ENCODE measurements around the gene EXOC6. TPM values are rescaled to one million over a fixed set of nuclear protein-coding genes. Genes with fewer than 3 reads are reported as not detected.
A peak's percentile ranks its signal among the peaks of the same experiment; 100 is the strongest.

The EXOC6 gene
- total RNA-seq, 1 experiment from 2014 or later: 19.2 TPM

DNA sequence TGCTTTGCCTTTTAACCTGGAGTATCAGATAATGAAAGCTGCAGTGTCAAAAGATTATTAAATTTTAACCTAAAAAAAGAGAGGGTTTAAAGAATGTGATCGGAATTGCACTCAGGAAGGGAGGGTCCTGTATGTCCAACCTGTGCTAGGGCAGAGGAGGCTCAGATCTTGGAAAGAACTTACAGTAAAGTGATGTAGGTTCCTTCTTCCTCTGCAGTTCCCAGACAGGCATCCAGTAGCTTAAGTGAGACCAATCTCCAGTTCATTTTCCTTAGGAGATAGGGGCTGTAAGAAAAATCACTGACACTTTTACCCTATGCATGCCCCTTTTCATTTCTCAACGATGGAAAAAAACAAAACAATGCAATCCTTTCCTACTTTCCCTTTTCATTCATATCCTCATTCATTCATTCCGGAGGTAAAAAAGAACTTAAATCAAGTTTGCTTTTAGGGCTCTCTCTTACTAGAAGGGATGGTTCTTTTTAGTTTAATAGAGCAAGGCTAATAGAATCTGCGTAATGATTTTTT lies 28.3 kb downstream of the EXOC6 start:
- Mint-ChIP-seq H3K4me1 (ENCODE audit: low read depth, unreplicated experiment) (peaks cover 28% of the 10 kb centered on the region), H3K27me3 (ENCODE audit: unreplicated experiment) (no peaks in the 10 kb centered on the region), H3K4me3 (ENCODE audit: low read depth, unreplicated experiment) (no peak overlapping the region), H3K36me3 (ENCODE audit: insufficient read depth, unreplicated experiment) (no peaks in the 10 kb centered on the region), H3K9me3 (ENCODE audit: low read depth, unreplicated experiment) (no peaks in the 10 kb centered on the region), H3K27ac (ENCODE audit: unreplicated experiment) (peak overlapping the region; percentile 42)
- TF ChIP-seq, protein P1, sequence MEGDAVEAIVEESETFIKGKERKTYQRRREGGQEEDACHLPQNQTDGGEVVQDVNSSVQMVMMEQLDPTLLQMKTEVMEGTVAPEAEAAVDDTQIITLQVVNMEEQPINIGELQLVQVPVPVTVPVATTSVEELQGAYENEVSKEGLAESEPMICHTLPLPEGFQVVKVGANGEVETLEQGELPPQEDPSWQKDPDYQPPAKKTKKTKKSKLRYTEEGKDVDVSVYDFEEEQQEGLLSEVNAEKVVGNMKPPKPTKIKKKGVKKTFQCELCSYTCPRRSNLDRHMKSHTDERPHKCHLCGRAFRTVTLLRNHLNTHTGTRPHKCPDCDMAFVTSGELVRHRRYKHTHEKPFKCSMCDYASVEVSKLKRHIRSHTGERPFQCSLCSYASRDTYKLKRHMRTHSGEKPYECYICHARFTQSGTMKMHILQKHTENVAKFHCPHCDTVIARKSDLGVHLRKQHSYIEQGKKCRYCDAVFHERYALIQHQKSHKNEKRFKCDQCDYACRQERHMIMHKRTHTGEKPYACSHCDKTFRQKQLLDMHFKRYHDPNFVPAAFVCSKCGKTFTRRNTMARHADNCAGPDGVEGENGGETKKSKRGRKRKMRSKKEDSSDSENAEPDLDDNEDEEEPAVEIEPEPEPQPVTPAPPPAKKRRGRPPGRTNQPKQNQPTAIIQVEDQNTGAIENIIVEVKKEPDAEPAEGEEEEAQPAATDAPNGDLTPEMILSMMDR (IDR thresholded peaks at IDR 0.05; ENCODE audit: unreplicated experiment): no peak
- BruUV-seq (replicated peaks): no TSS peak
- intact Hi-C loops (cut with micrococcal nuclease; ENCODE audit: unreplicated experiment): no loop called here
- no peak for DNase-seq
- CTCF ChIA-PET: interaction anchor here (0.8 kb wide), 1 partner anchor 34 kb away, joined by 4 read pairs; no protein-coding TSS in a partner anchor

DNA sequence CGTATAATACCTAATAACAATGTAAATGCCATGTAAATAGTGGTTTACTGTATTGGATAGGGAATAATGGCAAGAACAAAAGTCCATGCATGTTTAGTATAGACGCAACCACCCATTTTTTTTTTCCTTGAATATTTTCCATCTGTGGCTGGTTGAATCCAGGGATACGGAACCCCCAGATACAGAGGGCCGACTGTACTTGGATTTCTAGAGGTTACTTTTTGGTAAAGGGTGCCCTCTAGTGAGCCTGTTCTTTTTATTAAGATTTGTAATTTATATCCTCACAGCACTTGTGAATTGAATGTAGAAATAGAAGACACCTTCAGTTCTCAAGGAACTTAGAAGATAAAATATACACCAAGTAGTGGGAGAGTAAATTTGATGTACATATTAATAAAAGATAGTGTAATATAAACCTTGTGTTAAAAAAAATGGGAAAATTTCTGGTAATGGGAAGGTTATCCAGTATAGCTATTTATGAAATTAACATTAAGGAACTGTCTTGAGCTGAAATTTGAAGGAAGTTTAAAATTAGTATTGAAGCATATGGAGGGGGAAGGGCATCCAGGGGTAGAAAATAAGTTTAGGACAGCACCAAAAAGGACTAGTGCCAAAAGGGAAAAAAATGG lies 32.0 kb downstream of the EXOC6 start:
- CTCF ChIA-PET: interaction anchor here (0.8 kb wide), 1 partner anchor 37 kb away, joined by 3 read pairs; no protein-coding TSS in a partner anchor
- Mint-ChIP-seq H3K27ac (ENCODE audit: unreplicated experiment) (no peak overlapping the region), H3K4me1 (ENCODE audit: low read depth, unreplicated experiment) (peaks cover 22% of the 10 kb centered on the region), H3K4me3 (ENCODE audit: low read depth, unreplicated experiment) (no peak overlapping the region), H3K27me3 (ENCODE audit: unreplicated experiment) (no peaks in the 10 kb centered on the region), H3K36me3 (ENCODE audit: insufficient read depth, unreplicated experiment) (no peaks in the 10 kb centered on the region), H3K9me3 (ENCODE audit: low read depth, unreplicated experiment) (no peaks in the 10 kb centered on the region)
- no TSS peak for BruUV-seq (replicated peaks)
- DNase-seq: peak; percentile 19
- TF ChIP-seq, protein P1 (IDR thresholded peaks at IDR 0.05; ENCODE audit: unreplicated experiment): peak; percentile 49
- intact Hi-C loops (cut with micrococcal nuclease; ENCODE audit: unreplicated experiment): loop anchor here (2.0 to 10.0 kb wide), 2 partner anchors 38 to 366 kb away; no protein-coding TSS in a partner anchor

DNA sequence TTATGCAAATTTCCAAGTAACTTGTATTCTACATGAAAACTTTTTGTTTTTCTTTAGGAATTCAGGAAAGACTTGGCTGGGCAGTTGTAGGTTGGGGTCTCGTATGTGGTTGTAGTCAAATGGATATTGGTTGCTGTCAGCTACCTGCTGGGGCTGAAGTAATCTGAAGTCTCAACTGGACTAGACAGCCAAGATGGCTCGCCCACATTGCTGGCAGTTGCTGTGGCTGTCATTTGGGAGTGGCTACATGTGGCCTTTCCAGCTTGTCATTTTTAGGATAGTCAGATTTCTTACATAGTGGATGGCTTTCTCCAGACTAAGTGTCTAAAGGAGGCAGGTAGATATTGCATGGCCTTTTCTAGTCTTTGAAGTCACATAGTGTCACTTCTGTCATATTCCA lies 32.6 kb downstream of the EXOC6 start:
- Mint-ChIP-seq H3K27me3 (ENCODE audit: unreplicated experiment) (no peaks in the 10 kb centered on the region), H3K36me3 (ENCODE audit: insufficient read depth, unreplicated experiment) (no peaks in the 10 kb centered on the region), H3K27ac (ENCODE audit: unreplicated experiment) (no peak overlapping the region), H3K4me1 (ENCODE audit: low read depth, unreplicated experiment) (peaks cover 22% of the 10 kb centered on the region), H3K4me3 (ENCODE audit: low read depth, unreplicated experiment) (no peak overlapping the region), H3K9me3 (ENCODE audit: low read depth, unreplicated experiment) (no peaks in the 10 kb centered on the region)
- TF ChIP-seq, protein P1 (IDR thresholded peaks at IDR 0.05; ENCODE audit: unreplicated experiment): no peak
- no peak for DNase-seq
- intact Hi-C loops (cut with micrococcal nuclease; ENCODE audit: unreplicated experiment): loop anchor here (2.0 to 10.0 kb wide), 2 partner anchors 38 to 366 kb away; no protein-coding TSS in a partner anchor
- CTCF ChIA-PET: interaction anchor here (0.8 kb wide), 1 partner anchor 38 kb away, joined by 3 read pairs; no protein-coding TSS in a partner anchor
- BruUV-seq (replicated peaks): no TSS peak

DNA sequence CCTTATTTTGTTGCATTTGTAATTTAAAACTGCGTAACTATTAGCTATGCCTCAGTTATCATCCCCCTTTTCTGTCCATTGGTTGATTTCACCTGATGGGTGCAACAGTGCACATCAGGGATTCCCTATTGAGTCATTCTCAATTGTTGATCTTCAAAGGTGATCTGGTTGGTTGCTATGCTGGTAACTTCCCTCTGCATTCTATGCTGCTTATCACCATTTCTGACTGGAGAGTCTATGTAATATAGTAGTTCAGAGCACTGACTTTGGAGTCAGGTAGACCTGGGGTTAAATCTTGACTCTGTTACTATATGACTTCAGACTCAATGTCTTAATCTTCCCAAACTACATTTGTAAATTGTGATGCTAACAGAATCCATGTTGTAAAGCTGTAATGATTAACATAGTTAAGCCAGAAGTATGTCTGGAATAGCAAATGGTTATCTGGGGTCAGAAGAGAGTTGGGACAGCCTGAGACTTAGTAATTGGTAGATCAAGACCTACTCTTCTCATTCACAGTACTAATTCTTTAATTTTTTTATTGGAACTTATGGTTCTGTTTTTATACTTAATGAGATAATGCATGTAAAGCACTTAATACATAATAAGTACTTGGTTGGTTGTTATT lies 38.1 kb downstream of the EXOC6 start:
- CTCF ChIA-PET: interaction anchor here (0.7 kb wide), 1 partner anchor 11 kb away, joined by 9 read pairs; no protein-coding TSS in a partner anchor
- Mint-ChIP-seq H3K9me3 (ENCODE audit: low read depth, unreplicated experiment) (no peaks in the 10 kb centered on the region), H3K27me3 (ENCODE audit: unreplicated experiment) (no peaks in the 10 kb centered on the region), H3K27ac (ENCODE audit: unreplicated experiment) (no peak overlapping the region), H3K4me3 (ENCODE audit: low read depth, unreplicated experiment) (no peak overlapping the region), H3K4me1 (ENCODE audit: low read depth, unreplicated experiment) (peaks cover 11% of the 10 kb centered on the region), H3K36me3 (ENCODE audit: insufficient read depth, unreplicated experiment) (no peaks in the 10 kb centered on the region)
- DNase-seq: no peak
- BruUV-seq (replicated peaks): no TSS peak
- TF ChIP-seq, protein P1 (IDR thresholded peaks at IDR 0.05; ENCODE audit: unreplicated experiment): no peak
- intact Hi-C loops (cut with micrococcal nuclease; ENCODE audit: unreplicated experiment): loop anchor here (10.0 kb wide), 1 partner anchor 372 kb away; no protein-coding TSS in a partner anchor

All from Calu3 (cell line).